ENCODE data around the gene RPA3. TPM values are rescaled to one million over a fixed set of nuclear protein-coding genes. Genes with fewer than 3 reads are reported as not detected.

Gene RPA3
- total RNA-seq, 6 experiments from 2014 or later = 11.3 to 22.3 (median 21.4) TPM

GRCh38 chr7:7750571-7751242 is 32.3 kb upstream of the RPA3 start:
- Histone ChIP-seq H3K4me1 (peaks cover 0 to 4% (median 0%) of the 10 kb centered on the region in 4 donors), H3K36me3 (no peaks in the 10 kb centered on the region), H3K27ac (peak overlapping the region; percentile 6 to 66 (median 54)), H3K27me3 (no peaks in the 10 kb centered on the region), H3K9me3 (no peaks in the 10 kb centered on the region), H3K4me3 (peak overlapping the region in 1 of 3 donors; percentile 16)
- WGBS (ENCODE audit: insufficient coverage, low coverage, low lambda C conversion rate, missing lambda C conversion rate) = 56% methylated on average over 2 of the region's 2 CpGs
- peak; percentile 29 to 73 (median 53) for ATAC-seq
- TF ChIP-seq CTCF (IDR thresholded peaks at IDR 0.05) (no peak), POLR2A (IDR thresholded peaks at IDR 0.05) (no peak)
- DNase-seq = no peak
- intact Hi-C loops (cut with DNase I) = no loop called here

- 70% methylated on average over 4 of the region's 4 CpGs for WGBS (ENCODE audit: insufficient coverage, low coverage, low lambda C conversion rate, missing lambda C conversion rate)
- no peak for ATAC-seq
- Histone ChIP-seq H3K27me3 (no peaks in the 10 kb centered on the region), H3K9me3 (no peaks in the 10 kb centered on the region), H3K27ac (no peak overlapping the region), H3K4me1 (no peaks in the 10 kb centered on the region), H3K4me3 (no peak overlapping the region), H3K36me3 (no peaks in the 10 kb centered on the region)
- TF ChIP-seq CTCF (IDR thresholded peaks at IDR 0.05) = no peak
- intact Hi-C loops (cut with DNase I) = no loop called here
- no peak for DNase-seq
Measured at GRCh38 chr7:7746458-7746857, 28.1 kb upstream of the RPA3 start.

- Histone ChIP-seq H3K4me3 (no peak overlapping the region), H3K27ac (no peak overlapping the region), H3K36me3 (no peaks in the 10 kb centered on the region), H3K4me1 (no peaks in the 10 kb centered on the region), H3K27me3 (no peaks in the 10 kb centered on the region), H3K9me3 (no peaks in the 10 kb centered on the region)
- 79% methylated on average over 4 of the region's 4 CpGs for WGBS (ENCODE audit: insufficient coverage, low coverage, low lambda C conversion rate, missing lambda C conversion rate)
- DNase-seq (no peak), ATAC-seq (no peak)
- TF ChIP-seq POLR2A (IDR thresholded peaks at IDR 0.05) (no peak), CTCF (IDR thresholded peaks at IDR 0.05) (no peak)
- intact Hi-C loops (cut with DNase I) = no loop called here
Measured at GRCh38 chr7:7745966-7746365, 27.6 kb upstream of the RPA3 start.

- no peaks in the 10 kb centered on the region for H3K36me3 ChIP-seq
- TF ChIP-seq POLR2A (IDR thresholded peaks at IDR 0.05) (no peak), CTCF (IDR thresholded peaks at IDR 0.05) (no peak)
- ATAC-seq (no peak), DNase-seq (no peak)
- H3K4me3 ChIP-seq = no peak overlapping the region
- H3K9me3 ChIP-seq = no peaks in the 10 kb centered on the region
- intact Hi-C loops (cut with DNase I) = no loop called here
- H3K27me3 ChIP-seq = no peaks in the 10 kb centered on the region
- no peaks in the 10 kb centered on the region for H3K4me1 ChIP-seq
- WGBS (ENCODE audit: insufficient coverage, low coverage, low lambda C conversion rate, missing lambda C conversion rate) = 60% methylated on average over 4 of the region's 4 CpGs
- no peak overlapping the region for H3K27ac ChIP-seq
Measured at GRCh38 chr7:7745258-7745657, 26.9 kb upstream of the RPA3 start.

Measured in right lobe of liver (tissue), 6 donors.